HG03108 (cell line): ENCODE measurements around the gene SLX4.
"Not testable (repeated sequence)": the region's sequence is repeated elsewhere in the genome, so short reads cannot be mapped to it uniquely, and the experiment has no call there.

Experiments used
- ATAC-seq: cut with Tn5 transposase; IDR thresholded peaks from one replicate; pipeline ENCODE4 v1.9.1; 2021; ENCODE audit warnings: moderate library complexity; ENCODE audit not compliant: unreplicated experiment

Gene SLX4

DNA sequence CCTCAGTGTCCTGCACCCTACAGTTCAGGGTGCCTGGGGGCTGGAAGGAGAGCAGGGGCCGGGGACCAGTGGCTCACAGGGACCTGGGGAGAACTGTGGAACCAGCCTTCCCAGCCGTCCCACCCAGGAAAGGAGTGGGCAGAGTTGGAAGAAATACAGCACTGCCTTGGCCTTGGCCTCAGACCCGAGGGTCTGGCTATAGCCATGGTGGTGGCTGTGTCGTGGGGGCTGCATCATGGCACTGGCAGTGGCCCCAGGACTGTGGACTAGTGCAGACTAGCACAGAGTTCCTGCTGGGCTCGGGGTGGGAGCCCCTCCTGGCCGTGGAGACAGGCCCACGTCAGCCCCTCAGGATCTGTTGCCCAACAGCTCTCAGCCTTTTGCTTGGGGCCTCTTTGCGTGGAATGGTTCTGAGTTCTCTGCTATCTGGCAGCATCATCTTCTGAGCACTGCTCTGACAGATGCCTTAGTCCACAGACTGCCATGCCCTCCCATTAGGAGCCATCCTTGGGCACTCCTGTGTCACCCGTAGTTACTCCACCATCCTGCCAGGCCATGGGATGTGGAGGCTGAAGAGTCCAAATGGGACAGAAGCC, 30.5 kb upstream of the SLX4 start:
- no peak for ATAC-seq

DNA sequence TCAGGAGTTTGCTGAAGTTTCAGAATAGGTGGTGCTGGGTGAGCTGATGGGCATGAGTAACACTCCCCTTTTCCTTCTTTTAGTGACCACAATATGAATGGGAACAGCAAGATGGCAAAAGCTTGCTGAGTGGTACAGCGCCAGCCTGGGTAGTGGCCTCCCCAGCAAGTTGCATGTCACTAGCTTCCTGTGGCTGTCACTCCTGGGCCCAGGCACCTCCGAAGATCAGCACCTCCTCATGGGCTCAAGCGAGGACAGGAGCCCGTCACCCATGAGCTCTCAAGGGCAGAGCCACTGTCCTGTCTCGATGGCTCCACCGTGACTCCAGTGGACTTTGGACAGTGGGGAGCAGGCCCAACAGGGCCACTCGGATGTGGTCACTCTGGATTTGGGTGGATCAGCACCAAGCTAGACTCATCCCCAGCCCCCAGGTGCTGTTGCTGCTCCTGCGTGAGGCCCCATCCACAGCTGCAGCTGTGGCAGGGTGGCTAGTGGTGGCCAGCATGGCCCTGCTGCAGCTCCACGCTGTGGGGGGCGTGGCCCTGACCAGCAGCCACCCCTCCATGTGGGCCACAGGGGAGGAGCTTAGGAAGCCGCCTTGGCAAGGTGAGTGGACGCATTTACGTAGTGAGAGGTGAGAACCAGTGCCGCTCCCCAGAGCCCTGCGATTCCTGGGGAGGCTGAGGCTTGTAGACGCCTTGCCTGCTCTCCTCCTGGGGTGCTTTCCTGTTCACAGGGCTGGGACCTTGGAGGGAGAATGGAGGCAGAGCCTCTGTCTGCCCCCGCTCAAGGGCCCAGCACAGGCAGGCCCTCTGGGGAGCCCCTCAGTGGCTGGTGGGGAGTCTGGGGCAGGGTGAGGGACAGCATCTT, 29.5 kb upstream of the SLX4 start:
- ATAC-seq = no peak

DNA sequence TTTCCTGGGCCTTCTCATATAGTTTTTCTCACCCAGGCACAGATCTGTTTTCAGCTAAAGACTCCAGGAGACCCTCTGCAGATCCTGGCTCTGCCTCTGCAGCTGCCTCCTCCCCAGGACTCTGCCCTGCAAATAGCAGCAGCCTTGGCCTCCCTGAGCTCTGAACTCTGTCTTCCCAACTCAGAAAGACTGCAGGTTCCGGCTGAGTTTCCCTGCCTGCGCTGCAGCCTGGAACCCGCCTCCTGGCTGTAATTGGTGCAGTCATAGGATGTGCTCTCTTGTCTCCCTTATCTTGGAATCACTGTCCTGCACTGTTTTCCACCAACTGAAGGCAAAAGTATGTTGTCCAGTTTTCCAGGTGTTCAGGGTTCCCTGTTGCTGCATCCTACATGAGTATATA, 28.8 kb upstream of the SLX4 start:
- no peak for ATAC-seq

DNA sequence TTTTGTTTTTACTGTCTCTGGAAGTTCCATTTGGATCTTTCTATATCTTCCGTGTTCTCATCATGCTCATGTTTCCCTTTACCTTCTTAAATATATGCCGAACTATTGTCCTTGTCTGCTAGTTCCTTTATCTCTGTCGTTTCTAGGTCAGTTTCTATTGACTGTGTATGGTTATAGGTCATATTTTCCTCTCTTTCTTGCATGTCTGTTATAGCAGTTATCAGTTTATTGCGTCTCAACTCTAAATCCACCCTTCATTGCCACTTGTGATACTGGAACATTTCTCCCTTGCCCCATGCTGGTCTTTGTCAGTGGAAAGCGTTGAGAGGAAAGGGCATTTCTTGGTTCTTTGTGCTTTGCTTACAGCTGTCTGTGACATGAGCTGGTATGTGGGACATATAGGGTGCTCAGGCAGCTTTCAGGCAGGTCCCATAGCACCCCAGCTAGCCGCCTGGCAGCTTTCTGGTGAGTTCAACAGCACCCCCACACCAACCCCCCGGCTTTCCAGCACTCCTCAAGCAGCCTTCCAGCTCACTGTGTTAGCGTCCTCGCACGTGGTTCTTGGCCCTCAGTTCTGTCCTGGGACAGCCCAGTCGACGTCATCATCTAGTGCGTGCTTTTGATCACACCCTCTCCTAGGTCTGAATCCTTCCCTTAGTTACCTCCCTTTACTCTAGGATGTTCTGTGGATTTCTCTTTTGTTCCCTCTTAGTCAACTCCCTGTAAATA, 27.7 kb upstream of the SLX4 start:
- ATAC-seq = no peak

DNA sequence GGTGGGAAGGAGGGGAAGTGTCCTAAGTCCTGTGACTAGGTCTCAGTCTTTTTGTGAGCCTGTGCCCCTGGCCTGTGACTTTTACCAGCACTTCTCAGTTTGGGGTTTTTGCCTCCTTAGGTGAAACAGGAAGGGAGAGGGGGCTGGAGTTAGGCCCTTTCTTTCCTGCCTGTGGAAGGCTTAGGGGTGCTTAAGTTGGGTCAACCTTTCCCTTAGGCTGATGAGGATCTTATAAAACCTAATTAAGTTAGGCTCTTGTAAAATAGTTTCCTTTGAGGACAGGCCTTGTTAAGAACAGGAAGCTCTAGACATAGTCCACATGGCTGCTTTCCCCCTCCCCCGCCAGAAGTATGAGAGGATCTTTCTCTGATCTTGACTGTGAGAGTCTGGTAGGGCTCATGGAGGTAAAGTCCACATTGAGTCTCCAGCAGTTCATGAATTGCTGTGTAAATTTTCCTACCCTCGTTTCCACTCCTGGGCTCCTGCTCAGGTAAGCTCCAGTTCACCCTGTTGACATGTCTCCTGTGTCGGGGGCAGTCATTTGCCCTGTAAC, 26.0 kb upstream of the SLX4 start:
- ATAC-seq = no peak

DNA sequence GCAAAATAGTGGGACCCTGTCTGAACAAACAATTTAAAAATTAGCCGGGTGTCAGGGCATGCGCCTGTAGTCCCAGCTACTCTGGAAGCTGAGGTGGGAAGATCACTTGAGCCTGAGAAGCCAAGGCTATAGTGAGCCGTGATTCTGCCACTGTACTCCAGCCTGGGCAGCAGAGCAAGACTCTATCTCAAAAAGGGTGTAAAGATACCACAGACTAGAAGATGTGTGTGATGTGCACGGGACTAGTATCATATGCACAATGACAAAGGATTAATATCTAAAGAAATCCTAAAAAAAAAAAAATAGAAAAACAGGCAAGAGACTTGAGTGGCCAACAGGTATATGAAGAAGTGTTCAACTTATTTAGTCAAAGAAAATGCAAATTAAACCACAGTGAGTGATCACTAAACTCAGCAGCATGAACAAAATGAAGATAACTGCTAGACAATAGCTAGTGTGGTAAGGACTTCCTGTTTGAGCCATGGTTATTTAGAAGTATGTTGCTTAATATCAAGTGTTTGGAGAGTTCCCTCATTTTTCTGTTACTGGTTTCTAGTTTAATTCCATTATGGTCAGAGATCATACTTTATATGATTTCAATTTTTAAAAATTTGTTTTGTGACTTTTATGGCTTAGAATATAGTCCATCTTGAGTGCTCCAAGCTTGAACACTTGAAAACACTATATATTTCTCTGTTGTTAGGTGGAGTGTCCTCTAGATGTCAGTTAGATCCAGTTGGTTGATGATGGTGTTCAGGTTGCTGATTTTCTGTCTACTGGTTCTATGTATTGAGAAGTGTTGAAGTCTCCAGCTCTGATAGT, 14.7 kb upstream of the SLX4 start:
- ATAC-seq = no peak

DNA sequence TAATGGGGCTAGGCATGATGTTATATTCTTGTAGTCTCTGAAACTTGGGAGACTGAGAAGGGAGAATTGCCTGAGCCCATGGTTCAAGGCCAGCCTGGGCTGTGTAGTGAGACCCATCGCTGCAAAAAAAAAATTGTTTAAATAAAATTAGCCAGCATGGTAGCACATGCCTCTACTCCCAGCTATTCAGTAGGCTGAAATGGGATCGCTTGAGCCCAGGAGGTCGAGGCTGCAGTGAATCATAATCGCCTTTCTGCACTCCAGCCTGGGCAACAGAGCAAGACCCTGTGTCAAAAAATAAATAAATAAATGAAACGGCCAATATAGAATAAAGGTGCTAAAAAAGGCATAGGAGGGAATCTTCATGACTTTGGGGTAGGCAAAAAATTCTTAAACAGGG, 13.9 kb upstream of the SLX4 start:
- ATAC-seq = no peak

DNA sequence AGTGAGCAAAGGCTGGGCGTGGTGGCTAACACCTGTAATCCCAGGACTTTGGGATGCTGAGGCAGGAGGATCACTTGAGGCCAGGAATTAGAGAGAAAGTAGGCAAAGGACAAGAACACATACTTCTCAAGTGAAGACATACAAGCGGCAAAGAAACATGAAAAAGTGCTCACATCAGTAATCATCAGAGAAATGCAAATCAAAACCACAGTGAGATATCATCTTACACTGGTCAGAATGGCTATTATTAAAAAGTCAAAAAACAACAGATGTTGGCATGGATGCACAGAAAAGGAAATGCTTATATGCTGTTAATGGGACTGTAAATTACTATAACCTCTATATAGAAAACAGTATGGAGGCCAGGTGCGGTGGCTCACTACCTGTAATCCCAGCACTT, 12.2 kb upstream of the SLX4 start:
- no peak for ATAC-seq

DNA sequence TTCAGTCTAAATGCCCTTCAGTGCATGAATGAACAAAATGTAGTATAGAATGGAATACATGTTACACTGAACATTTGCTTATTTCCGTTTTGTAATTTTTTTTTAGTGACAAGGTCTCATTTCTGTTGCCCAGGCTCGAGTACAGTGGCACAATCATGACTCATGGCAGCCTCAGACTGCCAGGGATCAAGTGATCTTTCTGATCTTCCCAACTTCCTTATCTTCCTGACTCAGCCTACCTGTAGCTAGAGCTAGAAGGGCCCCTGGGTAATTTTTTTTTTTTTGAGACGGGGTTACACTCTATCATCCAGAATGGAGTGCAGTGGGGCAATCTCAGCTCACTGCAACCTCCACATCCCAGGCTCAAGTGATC, 7.3 kb upstream of the SLX4 start:
- no peak for ATAC-seq

DNA sequence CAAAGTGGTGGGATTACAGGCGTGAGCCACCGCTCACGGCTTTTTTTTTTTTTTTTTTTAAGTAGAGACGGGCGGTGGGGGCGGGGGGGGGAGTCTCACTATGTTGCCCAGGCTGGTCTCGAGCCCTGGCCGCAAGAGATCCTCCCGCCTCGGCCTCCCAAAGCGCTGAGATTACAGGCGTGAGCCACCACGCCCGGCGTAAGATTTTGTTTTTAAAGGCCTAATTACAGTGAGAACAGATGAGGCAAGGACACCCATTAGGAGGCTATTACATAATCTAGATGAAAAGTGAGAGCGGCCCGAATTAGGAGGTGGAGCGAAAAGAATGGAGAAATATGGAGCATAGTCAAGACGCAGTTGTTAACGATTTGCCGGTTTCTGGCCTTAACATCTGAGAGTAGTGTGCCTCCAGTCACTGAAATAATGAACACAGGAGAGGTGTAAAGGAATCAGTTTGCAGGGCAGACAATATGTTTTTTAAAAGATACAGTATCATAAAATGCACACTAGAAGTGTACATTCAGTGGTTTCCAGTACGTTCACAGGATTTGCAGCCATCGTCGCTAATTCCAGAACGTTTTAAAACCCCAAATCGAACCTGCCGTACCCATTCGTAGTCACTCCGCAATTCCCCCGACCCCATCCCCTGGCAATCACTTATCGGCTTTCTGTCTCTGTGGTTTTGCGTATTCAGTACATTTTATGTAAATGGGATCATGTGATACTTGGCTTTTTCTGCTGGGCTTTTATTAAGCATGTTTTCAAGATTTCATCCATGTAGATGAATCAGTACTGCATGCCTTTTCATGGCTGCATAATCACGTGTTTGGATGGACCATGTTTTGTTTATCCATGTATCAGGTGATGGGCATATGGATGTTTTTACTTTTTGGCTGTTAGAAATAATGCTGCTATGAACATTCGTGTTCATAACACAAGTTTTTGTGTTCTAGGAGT, 1.4 kb upstream of the SLX4 start:
- no peak for ATAC-seq

DNA sequence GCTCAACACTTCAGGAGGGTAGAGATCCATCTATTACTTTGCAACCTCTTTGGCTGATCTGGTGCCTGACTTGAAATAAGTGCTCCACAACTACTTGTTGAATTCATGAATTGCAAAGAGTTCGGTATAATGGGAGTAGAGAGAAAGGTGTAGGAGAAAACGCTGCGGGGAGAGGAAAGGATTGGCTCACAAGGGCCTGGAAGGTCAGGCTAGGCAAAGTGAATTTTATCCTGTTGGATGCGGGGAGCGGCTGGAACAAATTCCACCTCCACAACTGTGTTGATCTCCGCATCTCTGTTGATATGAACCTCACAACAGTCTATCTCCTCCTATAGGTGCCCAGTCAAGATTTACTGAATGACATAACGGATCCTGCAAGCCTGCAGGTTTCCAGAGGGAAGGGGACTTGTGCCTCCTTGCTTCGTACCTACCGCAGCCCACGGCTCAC, 684 bp downstream of the SLX4 start:
- no peak for ATAC-seq

DNA sequence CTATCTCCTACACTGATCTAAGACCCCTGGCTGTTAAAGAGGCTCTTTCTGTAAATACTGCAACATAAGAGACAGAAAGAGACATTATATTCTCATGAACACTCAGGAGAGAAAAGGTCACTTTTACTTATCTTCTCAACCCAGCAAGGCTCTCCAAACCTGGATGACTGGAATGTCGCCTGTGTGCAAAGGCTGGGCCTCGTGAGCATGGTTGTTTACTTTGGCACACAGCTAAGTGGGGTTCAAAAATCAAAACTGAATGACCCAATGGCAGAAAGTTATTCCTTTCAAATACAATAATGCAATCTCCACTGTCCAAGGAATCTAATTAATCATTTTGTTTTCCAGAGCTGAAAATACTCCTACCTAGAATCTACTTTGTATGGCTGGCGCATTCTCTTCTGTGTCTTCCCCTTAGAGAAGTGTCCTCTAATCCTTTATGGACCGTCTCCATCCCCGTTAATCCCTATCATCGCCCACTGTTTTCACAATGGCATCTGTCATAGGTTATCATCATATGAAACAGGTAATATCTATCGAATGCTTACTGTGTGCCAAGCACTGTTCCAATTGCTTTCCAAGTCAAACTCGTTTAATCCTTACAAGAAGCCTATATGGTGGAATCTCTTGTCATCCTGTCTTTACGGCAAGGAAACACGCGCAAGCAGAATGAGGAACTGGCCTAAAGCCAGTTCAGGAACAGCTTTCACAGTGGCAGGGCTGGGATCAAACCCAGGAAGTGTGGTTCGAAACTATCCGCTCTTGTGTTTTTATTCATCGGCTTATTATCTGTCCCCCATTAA, 1.3 kb downstream of the SLX4 start:
- ATAC-seq = no peak

DNA sequence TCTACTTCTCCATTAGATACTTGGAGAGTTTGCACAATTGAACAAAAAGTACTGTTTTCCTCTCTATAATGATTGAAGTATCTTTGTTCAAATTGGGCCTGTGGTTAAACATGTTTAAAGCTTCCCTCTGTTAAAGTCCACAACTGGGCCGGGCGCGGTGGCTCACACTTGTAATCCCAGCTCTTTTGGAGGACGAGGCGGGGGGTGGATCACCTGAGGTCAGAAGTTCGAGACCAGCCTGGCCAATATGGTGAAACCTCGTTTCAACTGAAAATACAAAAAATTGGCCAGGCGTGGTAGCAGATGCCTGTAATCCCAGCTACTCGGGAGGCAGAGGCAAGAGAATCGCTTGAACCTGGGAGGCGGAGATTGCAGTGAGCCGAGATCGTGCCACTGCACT, 2.4 kb downstream of the SLX4 start:
- not testable (repeated sequence) for ATAC-seq

DNA sequence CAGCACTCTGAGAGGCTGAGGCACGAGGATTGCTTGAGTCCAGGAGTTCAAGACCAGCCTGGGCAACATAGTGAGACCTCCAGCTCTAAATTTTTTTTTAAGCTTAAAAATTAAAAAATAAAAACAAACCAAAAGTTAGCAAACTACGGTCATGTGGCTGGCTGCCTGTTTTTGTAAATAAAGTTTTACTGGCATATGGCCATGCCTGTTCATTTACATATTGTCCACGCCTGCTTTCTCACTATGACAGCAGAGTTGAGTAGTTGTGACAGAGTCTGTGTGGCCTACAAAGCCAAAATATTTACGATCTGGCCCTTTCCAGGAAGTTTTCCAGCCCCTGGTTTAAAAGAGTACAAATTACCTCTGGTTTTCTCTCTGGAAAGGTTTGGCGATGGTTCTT, 3.3 kb downstream of the SLX4 start:
- ATAC-seq = no peak

DNA sequence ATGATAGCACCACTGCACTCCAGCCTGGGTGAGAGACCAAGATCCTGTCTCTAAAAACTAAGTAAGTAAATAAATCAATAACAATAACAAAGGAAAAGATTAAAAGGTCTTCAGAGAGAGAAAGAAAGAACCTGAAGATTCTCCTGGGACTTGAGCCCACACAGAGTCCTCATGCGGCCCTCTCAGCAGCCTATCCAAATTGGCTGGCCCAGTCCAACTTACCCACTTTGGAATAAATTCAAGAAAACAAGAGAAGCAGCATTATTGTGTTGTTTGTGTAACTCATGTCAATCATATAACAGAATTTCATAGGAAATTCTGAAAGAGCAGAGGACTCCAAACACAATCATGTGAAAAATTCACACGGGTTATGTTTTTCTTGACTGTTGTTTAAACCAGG, 3.8 kb downstream of the SLX4 start:
- no peak for ATAC-seq

DNA sequence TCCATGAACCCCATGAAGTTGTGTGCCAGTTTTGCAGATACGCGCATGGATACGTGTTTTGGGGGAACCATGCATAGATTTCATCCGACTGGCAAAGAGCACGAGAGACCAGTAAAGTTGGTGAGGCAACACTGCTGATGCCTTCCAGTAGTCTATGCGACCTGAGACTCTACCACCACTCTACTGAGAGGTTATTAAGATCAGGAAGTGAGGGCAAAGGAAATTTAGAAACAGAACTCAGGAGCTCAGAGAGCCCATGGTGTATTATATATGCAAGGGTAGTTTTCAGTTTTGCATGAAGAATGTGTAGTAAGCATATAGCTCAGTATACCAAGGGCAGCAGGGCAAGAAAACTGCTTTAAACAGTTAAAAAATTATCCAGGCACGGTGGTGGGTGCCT, 4.2 kb downstream of the SLX4 start:
- no peak for ATAC-seq

DNA sequence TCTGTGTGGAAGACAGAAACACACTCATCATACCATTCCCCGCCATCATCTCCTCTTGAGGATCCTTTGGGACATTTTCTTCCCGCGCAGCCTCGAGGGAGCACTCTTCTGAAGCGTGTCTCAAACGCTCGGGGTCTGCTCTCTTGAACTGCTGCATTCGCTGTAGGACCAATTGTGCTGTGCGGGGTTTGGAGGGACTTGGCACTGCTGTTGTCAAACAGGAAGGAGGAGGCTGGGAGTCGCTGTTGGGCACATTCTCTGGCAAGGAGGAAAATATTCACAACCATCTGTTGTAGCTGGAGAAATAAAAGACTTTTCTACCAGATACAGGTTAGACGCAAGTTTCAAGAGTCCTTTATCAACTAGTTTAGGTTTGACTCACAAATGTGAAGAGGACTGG, 5.0 kb downstream of the SLX4 start:
- ATAC-seq = no peak

DNA sequence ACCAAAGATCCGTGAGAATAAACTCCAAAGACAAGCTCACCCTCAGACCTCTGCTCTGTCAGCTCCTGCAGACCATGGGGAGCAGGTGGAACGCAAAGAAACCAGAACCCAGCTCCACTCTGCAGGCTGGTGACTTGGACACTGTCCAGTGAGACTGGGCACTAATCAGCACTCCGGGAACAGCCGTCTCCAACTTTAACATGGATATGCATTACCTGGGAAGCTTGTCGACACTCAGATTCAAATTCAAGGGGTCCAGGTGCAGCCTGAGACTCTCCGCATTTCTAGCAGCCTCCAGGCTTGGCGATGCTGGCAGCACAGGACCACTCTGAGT, 9.1 kb downstream of the SLX4 start:
- no peak for ATAC-seq
